GM19467 (cell line): ENCODE measurements around the gene INTS4.
A peak's percentile ranks its signal among the peaks of the same experiment; 100 is the strongest.
"Not testable (repeated sequence)": the region's sequence is repeated elsewhere in the genome, so short reads cannot be mapped to it uniquely, and the experiment has no call there.

Experiments
- ATAC-seq: cut with Tn5 transposase; IDR thresholded peaks from one replicate; pipeline ENCODE4 v1.9.1; 2021; ENCODE audit warnings: mild to moderate bottlenecking, moderate library complexity; ENCODE audit not compliant: unreplicated experiment

Gene INTS4

GRCh38 chr11:77994434-77995362 lies at the start of gene INTS4:
INTS4 (minus strand) TSS chr11:77994668; CDS start chr11:77994643, 25 bp downstream.
- peak; percentile 98 for ATAC-seq

- no peak for ATAC-seq
These were observed 47.5 kb upstream of the INTS4 start for GRCh38 chr11:78041843-78042440.

- ATAC-seq, result not testable (repeated sequence)
These were observed 46.9 kb upstream of the INTS4 start for GRCh38 chr11:78041380-78041719.

DNA sequence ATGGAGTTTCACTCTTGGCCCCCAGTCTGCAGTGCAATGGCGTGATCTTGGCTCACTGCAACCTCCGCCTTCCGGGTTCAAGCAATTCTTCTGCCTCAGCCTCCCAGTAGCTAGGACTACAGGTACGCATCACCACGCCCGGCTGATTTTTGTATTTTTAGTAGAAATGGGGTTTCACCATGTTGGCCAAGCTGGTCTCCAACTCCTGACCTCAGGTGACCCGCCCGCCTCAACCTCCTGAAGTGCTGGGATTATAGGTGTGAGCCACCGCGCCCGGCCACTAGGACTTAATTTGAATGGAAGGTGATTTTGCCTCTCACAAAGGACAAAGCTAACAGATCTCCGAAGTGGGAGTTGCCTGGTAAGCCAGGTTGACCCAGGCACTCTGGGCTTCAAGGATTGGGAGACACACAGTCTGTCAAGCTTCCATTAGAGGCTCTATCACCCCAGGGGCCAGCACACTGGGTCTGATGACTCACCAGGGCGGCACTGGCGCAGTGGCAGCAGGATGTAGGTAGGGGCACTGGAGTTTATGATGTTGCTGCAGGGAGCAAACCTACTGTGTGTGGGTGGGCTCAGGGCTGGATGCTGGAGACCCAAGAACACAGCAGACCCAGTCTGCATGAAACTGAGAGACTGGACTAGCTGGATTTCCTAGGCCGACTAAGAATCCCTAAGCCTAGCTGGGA lies 46.4 kb upstream of the INTS4 start:
- ATAC-seq, result no peak

GRCh38 chr11:78039919-78040671 lies 45.6 kb upstream of the INTS4 start:
- ATAC-seq, result peak; percentile 55

DNA sequence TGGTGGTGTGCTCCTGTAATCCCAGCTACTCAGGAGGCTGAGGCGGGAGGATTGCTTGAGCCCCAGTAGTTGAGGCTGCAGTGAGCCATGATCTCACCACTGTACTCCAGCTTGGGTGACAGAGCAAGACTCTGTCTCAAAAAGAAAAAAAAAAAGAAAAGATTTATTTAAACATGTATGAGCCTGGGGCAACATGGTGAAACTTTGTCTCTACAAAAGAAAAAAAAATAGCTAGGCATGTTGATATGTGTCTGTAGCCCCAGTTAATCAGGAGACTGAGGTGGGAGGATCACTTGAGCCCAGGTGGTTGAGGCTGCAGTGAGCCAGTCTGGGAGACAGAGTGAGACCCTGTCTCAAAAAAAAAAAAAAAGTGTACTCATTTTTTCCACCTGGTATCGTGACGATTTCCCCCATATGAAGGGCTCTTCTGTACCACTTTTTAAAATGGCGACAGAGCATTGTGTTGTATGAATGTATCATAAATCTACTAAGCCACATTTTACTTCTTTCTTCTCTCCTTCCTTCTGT lies 45.0 kb upstream of the INTS4 start:
- no peak for ATAC-seq

DNA sequence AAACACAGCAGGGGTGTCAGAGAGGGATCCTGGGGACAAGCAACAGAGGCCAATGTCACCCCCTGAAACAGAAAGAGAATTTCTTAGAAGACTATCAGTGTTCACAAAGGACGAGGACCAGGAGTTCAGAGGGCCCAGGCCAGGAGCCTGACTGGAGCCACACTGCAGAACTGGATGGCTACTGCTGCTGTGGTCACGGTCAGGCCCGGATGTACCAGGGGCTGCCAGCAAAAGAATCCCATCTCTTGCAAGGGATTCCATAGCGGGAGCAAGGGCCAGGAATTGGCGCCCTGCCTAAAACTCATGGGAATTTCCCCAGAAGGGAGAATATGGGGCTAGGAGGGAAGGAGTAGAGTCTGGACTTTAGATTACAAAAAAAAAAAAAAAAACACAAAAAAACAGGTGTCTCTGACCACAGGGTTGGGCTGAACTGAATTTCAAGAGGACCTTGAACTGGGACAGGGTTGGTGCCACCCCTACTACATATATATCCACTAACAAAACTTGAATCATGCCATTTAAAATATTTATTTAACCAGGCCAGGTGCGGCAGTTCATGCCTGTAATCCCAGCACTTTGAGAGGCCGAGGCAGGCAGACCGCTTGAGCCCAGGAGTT lies 44.3 kb upstream of the INTS4 start:
- ATAC-seq, result no peak

DNA sequence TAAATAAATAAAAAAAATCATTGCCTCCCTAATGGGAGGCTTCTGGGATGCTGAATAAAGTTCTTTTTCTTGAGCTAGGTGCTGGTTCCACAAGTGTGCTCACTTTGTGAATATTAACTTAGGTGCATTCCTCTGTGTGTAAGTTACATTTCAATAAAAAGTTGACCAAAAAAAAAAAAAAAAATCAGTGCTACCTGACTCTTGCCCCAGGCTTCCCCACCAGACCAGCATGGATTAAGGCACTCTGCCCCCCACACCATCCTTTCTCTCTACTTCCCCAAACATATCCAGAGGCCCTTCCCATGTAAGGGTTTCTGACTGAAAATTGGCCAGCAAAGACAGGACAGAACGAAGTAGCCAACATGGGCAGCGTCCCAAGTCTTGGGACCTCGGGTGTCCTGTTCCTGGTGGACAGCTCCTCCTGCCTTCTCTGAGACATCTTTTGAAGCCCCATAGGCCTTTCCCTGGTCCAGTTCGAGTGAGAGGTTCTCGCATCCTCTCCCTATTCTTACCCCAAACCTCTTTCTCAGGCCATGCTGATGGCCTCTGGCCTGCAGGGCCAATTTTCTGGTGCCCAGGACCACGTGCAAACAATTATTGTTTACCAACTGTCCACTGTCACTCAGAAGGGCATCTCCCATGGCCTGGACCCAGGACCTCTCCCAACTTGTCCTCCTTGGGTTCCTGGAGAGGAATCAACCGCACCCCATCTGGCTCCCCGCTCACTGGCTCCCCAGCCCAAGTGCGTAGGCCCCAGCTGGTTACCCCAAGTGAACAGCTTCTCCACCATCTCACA lies 43.6 kb upstream of the INTS4 start:
- no peak for ATAC-seq

DNA sequence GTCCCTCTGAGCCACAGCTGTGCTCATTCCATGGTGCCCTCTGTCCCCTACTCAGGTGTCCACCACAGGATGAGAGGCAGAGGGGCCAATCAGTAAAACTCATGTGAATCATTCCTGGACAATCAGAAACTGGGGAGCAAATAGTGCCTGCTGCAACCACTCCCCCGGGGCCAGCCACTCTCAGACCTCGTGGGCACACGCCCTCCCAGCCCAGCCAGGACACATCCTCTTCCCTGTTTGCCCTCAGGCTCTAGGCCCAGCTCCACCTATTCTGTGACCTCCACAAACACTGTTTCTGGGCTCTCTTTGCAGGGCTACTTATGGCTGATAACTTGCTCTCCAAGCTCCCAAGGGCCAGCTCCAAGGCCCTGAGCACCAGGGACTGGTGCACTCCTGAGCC lies 42.6 kb upstream of the INTS4 start:
- no peak for ATAC-seq

DNA sequence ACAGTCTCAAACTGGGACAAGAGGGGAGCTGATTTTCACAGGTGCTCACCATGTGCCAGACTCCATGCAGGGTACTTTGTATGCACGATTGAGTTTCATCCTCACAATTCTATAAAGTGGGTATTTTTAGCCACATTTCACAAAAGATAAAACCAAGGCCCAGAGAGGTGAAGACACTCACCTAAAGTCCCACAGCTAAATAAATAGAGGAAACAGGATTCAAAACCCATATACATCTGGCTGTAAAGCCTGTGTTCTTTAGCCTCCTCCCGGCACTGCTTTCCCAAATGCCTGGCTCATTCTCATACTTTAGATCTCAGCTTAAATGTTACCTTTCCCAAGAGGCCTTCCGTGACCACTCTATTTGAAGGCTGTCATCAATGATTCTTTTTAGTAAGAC lies 41.8 kb upstream of the INTS4 start:
- no peak for ATAC-seq

DNA sequence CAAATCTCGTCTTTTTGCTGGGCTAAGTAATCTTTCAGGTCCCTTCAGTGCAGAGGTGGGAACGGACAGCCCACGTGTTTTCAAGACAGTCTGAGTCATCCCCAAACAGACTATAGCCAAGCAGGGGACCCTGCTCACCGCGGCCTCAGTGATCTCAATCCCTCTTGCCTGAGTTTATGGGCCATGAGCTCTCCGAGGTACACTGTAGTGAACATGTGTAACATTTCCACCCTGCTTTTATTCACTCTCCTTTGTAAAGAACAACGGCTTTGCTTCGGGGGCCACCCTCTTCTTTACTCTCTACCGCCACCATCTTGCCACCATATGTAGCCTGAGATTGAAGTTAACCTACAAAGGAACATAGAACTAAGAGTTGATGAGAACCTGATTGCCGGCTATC lies 40.2 kb upstream of the INTS4 start:
- ATAC-seq, result no peak

- ATAC-seq, result no peak
These were observed 38.6 kb upstream of the INTS4 start for GRCh38 chr11:78033040-78033439.

DNA sequence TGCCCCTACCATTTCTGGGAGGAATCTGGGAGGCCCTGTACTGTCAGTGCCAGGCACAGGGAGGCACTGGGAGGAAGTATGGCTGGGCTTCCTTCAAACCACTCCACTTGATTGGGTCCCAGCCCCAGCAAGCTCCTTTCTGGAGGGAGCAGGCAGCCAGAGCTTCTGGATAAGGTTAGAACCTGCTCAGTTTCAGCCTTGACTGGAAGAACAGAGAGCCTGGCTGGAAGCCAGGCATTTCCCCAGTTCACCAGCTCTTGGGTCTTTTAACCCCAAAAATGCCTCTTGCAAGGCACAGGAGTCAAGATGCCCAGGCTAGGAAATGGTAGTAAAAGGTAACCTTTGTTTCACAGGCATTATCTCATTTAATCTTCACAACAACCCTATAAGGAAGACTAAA lies 37.6 kb upstream of the INTS4 start:
- no peak for ATAC-seq

- no peak for ATAC-seq
These were observed 37.2 kb upstream of the INTS4 start for GRCh38 chr11:78031629-78032028.

DNA sequence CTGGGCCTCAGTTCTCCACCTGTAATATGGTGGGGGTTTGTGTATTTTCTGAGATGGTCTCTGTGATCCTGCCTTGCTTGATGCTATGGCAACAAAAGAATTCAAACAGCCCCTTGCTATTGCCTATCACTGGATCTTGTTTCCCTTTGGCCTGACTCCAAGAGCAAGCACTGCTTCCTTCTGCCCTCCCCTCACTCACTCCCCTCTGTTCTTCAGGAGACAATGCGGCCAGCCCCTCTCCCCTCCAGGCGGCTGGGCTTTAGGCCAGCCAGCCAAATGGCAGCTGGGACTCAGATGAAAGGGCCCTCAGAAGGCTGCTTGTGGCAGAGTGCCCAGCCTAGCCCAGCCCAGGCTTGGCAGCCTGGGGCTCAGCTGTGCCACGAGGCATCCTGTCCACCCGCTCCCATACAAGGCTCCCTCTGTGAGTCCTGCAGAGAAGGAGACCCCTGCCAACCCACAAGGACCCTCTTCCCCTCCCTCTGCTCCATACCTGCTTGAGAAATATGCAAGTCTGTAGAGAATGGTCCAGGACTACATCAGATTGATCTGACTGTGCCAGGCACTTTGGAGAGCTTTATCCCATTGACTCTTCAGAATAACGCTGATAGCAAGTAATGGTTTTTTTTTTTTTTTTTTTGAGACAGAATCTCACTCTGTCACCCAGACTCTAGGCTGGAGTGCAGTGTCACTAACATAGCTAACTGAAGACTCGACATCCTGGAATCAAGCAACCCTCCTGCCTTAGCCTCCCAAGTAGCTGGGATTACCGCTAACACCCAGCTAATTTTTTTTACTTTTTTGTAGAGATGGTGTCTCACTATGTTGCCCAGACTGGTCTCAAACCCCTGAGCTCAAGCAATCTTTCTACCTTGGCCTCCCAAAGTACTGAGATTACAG lies 36.2 kb upstream of the INTS4 start:
- ATAC-seq, result no peak

- not testable (repeated sequence) for ATAC-seq
These were observed 34.0 kb upstream of the INTS4 start for GRCh38 chr11:78028423-78028822.

DNA sequence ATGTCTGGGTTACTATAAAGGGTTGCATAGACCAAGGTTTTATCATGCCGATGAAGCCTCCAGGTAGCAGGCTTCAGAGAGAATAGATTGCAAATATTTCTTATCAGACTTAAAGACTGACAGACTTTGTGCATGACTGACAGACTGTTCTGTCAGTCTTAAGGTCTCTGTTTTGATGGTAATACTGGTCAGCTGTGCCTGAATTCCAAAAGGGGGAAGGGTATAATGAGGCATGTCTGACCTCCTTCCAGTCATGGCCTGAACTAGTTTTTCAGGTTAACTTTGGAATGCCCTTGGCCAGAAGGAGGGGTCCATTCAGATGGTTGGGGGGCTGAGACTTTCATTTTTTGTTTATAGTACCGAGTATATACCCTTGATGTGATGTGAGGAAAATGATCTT lies 33.3 kb upstream of the INTS4 start:
- no peak for ATAC-seq

GRCh38 chr11:78025378-78025777 lies 30.9 kb upstream of the INTS4 start:
- no peak for ATAC-seq

DNA sequence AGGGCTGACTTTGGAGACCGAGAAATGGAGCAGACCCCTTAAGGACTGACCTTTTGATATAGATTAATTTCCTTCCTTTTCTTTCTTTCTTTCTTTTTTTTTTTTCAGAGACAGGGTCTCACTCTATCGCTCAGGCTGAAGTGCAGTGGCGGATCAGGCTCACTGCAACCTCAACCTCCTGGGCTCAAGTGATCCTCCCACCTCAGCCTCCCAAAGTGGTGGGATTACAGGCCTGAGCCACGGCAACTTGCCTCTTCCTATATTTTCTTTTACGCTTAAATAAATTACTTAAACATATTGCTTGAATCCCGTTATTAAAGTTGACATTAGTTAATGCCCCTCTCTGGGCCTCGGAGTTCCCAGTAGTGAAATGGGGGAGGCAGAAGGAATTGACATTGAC lies 29.0 kb upstream of the INTS4 start:
- no peak for ATAC-seq
